CD4-positive, alpha-beta T cell treated with Interleukin-2 at 100 ng/mL for 4 hours (primary cell): ENCODE measurements around the gene PPP1R26.
A peak's percentile ranks its signal among the peaks of the same experiment; 100 is the strongest.
"Not testable (repeated sequence)": the region's sequence is repeated elsewhere in the genome, so short reads cannot be mapped to it uniquely, and the experiment has no call there.

ENCODE experiments used
- DNase-seq: peaks from one replicate; pipeline ENCODE4 v3.0.0-alpha.2; 2020; ENCODE audit warnings: low spot score

The PPP1R26 gene

DNA sequence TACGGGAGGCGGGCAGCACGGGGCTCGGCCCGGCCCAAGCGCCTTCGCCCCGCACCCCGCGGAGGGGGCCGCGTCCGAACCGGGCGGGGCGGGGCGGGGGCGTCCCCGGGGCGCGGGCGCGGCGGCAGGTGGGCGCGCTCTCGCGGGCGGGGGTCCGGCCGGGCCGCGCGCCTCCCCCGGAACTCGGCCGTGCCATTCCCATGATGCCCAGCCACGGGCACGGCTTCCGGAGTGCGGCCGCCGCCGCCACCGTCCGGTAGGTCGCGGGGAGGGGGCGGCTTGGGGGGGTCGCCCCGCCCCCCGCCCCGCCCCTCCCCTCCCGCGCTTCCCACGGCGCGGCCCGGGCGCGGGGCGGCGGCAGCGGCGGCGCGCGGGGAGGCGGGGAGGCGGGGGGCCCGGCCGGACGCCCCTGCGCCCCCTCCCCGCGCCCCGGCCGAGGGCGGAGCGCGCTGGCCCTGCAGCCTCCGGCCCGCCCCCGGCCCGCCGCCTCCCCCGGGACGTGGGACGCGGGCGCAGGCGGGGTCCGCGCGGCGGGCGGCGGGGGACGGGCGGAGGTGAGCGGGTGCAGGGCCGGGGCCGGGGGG is at the start of gene PPP1R26:
Gene PPP1R26 (plus strand): TSS at position 314 of the 584 bp plus-strand sequence. CDS start 4,729 bp downstream, outside the sequence.
- DNase-seq, result no peak

GRCh38 chr9:135437259-135437658 is 42.3 kb upstream of the PPP1R26 start:
- DNase-seq, result no peak

- not testable (repeated sequence) for DNase-seq
Observed at GRCh38 chr9:135437696-135438095, 41.9 kb upstream of the PPP1R26 start.

DNA sequence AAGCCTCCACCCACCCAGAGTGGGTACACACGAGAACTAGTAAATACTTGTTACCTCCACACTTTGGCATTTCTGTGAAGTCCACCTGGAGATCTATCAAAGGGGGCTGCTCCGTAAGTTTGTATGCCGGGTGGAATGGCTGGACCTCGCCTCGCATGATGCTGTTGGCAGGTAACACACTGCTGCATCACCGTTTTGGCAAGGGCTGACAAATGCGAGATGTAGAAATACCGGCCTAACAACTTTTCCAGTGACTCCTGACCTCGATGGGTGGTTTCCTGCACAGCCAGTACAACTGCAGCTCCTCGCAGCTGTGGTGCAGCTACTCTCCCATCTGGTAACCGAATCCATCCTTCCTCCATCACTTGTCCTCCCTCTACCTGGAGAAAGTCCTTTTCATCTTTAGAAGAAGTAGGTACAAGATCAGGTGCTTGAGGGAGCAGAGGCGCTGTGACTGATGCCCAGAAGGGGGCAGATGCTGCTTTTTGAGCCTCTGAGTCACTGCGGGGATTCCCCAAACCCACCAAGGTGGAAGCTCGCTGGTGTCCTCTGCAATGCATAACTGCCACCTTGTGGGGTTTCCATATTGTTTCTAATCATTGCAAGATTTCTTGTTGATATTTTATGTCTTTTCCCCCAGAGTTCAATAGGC is 40.9 kb upstream of the PPP1R26 start:
- DNase-seq, result peak; percentile 16

- DNase-seq, result not testable (repeated sequence)
Observed at GRCh38 chr9:135439514-135439913, 40.1 kb upstream of the PPP1R26 start.

DNA sequence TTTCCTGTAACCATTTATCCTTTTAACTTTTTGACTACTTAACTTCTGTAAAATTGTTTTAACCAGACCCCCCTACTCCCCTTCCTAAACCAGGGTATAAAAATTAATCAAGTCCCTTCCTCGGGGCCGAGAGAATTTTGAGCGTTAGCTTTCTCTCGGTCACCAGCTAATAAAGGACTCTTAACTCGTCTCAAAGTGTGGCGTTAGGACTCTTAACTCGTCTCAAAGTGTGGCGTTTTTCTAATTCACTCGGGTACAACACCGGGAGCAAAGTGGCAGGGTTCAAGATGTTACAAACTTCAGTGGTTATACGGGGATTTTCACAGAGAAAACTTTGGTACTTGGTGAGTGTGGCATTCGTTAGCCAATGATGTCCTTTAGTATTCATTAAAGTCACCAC is 39.7 kb upstream of the PPP1R26 start:
- DNase-seq, result no peak

DNA sequence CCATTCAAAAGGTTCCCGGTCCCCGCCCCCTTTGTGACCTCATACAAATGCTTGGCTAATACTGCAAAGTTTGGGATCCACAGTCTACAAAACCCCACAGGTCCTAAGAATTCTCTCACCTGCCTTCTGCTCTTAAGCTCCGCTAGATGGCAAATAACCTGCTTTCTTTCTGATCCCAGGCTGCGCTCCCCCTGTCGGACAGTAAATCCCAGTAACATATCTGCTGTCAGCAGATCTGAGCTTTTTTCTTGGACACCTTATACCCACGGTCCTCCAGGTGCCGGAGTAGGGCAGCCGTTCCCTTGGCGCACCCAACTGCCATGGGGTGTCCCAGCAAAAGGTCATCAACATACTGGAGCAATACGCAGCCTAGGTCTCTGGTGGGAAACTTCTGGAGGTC is 39.0 kb upstream of the PPP1R26 start:
- no peak for DNase-seq

GRCh38 chr9:135441105-135442071 is 38.2 kb upstream of the PPP1R26 start:
- DNase-seq, result not testable (repeated sequence)

DNA sequence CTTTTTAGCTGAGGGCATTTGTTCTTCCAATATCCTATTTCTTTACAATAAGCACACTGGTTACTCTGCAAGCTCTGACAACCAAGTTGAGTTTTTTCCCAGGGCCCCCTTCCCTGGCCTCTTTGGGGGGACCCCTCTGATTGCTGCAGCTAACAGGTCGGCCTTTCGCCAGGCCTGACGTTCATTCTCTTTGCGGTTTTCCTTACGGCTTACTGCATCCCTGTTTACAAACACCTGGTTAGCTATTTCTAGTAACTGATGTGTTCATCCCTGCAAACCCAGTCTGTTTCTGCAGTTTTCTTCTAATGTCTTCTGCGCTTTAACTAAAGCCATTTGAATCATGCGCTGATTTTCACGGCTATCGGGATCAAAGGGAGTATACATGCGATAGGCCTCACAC is 37.5 kb upstream of the PPP1R26 start:
- DNase-seq, result no peak

GRCh38 chr9:135443797-135444425 is 35.7 kb upstream of the PPP1R26 start:
- DNase-seq, result no peak

GRCh38 chr9:135447126-135447525 is 32.5 kb upstream of the PPP1R26 start:
- no peak for DNase-seq

DNA sequence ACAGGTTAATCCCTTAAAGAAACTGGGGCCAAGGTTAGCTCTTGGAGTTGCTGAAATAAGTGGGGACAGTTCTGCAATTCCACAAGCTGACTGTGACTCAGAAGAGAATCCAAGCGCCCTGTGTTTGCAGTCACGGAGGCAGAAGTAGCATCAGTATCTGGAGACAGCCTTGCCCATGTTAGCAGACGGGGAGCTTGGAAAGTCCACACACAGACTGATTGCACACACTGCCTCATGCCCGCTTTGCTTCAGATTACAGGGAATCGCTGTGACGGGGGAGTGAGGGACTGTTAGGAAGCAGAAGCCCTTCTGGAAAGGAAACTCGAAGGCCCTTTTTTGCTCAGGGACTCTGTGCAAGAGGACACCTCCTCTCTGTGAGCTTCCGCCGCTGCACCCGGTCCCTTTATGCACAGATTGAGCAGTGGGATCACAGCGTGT is 30.9 kb upstream of the PPP1R26 start:
- DNase-seq, result no peak

DNA sequence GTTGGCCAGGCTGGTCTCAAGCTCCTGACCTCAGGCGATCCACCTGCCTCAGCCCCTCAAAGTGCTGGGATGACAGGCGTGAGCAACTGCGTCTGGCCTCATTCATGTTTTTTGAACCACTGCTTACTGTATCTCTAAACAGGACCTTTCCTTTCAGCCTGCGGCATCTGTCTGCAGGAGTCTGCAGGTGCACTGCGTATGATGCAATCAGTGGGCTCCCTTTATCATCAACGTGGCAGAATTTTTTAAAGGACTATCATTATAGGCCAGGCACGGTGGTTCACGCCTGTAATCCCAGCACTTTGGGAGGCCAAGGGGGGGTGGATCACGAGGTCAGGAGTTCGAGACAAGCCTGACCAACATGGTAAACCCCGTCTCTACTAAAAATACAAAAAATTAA is 30.1 kb upstream of the PPP1R26 start:
- DNase-seq, result not testable (repeated sequence)

DNA sequence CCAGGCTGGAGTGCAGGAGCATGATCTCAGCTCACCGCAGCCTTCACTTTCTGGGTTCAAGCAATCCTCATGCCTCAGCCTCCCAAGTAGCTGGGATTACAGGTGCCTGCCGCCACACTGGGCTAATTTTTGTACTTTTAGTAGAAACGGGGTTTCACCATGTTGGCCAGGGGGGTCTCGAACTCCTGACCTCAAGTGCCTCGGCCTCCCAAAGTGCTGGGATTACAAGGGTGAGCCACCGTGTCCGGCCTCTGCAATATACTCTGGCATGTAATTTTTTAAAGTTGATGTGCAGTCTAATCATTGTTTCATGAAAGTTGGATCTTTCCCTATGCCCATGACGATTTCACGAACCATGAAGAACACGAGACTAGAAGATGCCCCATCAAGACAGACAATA is 28.6 kb upstream of the PPP1R26 start:
- DNase-seq, result no peak

DNA sequence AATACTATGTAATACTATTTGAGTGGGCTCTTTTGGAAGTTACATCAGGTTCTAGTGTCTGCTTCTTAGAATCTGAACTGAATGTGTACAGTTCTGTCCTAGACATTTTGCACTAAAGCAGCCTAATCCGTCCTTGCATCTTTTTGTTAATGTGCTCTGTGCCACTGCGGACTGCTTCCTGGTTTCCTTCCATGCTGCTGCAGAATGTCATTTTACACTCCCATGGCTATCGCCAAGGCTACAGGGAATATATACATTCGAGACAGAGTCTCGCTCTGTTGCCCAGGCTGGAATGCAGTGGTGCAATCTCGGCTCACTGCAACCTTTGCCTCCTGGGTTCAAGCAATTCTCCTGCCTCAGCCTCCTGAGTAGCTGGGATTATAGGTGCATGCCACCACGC is 27.7 kb upstream of the PPP1R26 start:
- DNase-seq, result not testable (repeated sequence)

- DNase-seq, result no peak
Observed at GRCh38 chr9:135454737-135455136, 24.8 kb upstream of the PPP1R26 start.

- no peak for DNase-seq
Observed at GRCh38 chr9:135455401-135456030, 24.1 kb upstream of the PPP1R26 start.

- DNase-seq, result no peak
Observed at GRCh38 chr9:135456436-135457104, 23.0 kb upstream of the PPP1R26 start.

DNA sequence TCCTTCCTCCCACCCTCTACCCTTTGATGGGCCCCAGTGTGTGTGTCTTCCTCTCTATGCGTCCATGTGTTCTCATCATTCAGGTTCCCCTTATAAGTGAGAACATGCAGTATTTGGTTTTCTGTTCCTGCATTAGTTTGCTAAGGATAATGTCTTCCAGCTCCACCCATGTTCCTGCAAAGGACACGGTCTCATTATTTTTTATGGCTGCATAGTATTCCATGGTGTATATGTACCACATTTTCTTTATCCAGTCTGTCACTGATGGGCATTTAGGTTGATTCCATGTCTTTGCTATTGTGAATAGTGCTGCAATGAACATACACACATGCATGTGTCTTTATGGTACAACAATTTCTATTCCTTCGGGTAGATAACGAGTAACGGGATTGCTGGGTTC is 21.1 kb upstream of the PPP1R26 start:
- not testable (repeated sequence) for DNase-seq

- no peak for DNase-seq
Observed at GRCh38 chr9:135461936-135462335, 17.6 kb upstream of the PPP1R26 start.

GRCh38 chr9:135463140-135463539 is 16.4 kb upstream of the PPP1R26 start:
- DNase-seq, result no peak
